ENCODE measurements around the gene PCGF1. TPM values are rescaled to one million over a fixed set of nuclear protein-coding genes. Genes with fewer than 3 reads are reported as not detected.
A peak's percentile ranks its signal among the peaks of the same experiment; 100 is the strongest.

PCGF1 gene
- total and polyA plus RNA-seq, 9 of the 15 experiments (the other 6 are each of a cell fraction or from before 2014, with no cell fraction given) = 20.3 to 45.7 (median 29.3) TPM

- TF ChIP-seq, protein P1, sequence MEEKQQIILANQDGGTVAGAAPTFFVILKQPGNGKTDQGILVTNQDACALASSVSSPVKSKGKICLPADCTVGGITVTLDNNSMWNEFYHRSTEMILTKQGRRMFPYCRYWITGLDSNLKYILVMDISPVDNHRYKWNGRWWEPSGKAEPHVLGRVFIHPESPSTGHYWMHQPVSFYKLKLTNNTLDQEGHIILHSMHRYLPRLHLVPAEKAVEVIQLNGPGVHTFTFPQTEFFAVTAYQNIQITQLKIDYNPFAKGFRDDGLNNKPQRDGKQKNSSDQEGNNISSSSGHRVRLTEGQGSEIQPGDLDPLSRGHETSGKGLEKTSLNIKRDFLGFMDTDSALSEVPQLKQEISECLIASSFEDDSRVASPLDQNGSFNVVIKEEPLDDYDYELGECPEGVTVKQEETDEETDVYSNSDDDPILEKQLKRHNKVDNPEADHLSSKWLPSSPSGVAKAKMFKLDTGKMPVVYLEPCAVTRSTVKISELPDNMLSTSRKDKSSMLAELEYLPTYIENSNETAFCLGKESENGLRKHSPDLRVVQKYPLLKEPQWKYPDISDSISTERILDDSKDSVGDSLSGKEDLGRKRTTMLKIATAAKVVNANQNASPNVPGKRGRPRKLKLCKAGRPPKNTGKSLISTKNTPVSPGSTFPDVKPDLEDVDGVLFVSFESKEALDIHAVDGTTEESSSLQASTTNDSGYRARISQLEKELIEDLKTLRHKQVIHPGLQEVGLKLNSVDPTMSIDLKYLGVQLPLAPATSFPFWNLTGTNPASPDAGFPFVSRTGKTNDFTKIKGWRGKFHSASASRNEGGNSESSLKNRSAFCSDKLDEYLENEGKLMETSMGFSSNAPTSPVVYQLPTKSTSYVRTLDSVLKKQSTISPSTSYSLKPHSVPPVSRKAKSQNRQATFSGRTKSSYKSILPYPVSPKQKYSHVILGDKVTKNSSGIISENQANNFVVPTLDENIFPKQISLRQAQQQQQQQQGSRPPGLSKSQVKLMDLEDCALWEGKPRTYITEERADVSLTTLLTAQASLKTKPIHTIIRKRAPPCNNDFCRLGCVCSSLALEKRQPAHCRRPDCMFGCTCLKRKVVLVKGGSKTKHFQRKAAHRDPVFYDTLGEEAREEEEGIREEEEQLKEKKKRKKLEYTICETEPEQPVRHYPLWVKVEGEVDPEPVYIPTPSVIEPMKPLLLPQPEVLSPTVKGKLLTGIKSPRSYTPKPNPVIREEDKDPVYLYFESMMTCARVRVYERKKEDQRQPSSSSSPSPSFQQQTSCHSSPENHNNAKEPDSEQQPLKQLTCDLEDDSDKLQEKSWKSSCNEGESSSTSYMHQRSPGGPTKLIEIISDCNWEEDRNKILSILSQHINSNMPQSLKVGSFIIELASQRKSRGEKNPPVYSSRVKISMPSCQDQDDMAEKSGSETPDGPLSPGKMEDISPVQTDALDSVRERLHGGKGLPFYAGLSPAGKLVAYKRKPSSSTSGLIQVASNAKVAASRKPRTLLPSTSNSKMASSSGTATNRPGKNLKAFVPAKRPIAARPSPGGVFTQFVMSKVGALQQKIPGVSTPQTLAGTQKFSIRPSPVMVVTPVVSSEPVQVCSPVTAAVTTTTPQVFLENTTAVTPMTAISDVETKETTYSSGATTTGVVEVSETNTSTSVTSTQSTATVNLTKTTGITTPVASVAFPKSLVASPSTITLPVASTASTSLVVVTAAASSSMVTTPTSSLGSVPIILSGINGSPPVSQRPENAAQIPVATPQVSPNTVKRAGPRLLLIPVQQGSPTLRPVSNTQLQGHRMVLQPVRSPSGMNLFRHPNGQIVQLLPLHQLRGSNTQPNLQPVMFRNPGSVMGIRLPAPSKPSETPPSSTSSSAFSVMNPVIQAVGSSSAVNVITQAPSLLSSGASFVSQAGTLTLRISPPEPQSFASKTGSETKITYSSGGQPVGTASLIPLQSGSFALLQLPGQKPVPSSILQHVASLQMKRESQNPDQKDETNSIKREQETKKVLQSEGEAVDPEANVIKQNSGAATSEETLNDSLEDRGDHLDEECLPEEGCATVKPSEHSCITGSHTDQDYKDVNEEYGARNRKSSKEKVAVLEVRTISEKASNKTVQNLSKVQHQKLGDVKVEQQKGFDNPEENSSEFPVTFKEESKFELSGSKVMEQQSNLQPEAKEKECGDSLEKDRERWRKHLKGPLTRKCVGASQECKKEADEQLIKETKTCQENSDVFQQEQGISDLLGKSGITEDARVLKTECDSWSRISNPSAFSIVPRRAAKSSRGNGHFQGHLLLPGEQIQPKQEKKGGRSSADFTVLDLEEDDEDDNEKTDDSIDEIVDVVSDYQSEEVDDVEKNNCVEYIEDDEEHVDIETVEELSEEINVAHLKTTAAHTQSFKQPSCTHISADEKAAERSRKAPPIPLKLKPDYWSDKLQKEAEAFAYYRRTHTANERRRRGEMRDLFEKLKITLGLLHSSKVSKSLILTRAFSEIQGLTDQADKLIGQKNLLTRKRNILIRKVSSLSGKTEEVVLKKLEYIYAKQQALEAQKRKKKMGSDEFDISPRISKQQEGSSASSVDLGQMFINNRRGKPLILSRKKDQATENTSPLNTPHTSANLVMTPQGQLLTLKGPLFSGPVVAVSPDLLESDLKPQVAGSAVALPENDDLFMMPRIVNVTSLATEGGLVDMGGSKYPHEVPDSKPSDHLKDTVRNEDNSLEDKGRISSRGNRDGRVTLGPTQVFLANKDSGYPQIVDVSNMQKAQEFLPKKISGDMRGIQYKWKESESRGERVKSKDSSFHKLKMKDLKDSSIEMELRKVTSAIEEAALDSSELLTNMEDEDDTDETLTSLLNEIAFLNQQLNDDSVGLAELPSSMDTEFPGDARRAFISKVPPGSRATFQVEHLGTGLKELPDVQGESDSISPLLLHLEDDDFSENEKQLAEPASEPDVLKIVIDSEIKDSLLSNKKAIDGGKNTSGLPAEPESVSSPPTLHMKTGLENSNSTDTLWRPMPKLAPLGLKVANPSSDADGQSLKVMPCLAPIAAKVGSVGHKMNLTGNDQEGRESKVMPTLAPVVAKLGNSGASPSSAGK (IDR thresholded peaks at IDR 0.05) = peak; percentile 33
- TF ChIP-seq ZNF780A (CRISPR knock-in tag; IDR thresholded peaks at IDR 0.05) = no peak
- no peak for TF ChIP-seq MEF2A (IDR thresholded peaks at IDR 0.05; ENCODE audit: control insufficient read depth, low read depth, low read length)
These were observed at the start of gene PCGF1 (continued) for GRCh38 chr2:74507145-74507925.

Measured in K562 (cell line).